Measurements from ENCODE around the gene TTLL6.
"Not testable (repeated sequence)": the region's sequence is repeated elsewhere in the genome, so short reads cannot be mapped to it uniquely, and the experiment has no call there.

TTLL6 gene

GRCh38 chr17:48816774-48817590, at the start of gene TTLL6:
Gene TTLL6, minus strand, starts transcription at chr17:48817229. Its CDS starts 157 bp downstream, at chr17:48817072.
- in situ Hi-C loops (cut with HindIII; ENCODE audit: low pct_ligation_motif_present, low pct_unique_long_range_greater_than_20kb, low sequenced_read_pairs) = no loop called here
- DNase-seq = peak; percentile 94

- DNase-seq = no peak
- in situ Hi-C loops (cut with HindIII; ENCODE audit: low pct_ligation_motif_present, low pct_unique_long_range_greater_than_20kb, low sequenced_read_pairs) = no loop called here
Measured at GRCh38 chr17:48860456-48860855, 43.4 kb upstream of the TTLL6 start.

GRCh38 chr17:48860034-48860433, 43.0 kb upstream of the TTLL6 start:
- peak; percentile 7 for DNase-seq
- in situ Hi-C loops (cut with HindIII; ENCODE audit: low pct_ligation_motif_present, low pct_unique_long_range_greater_than_20kb, low sequenced_read_pairs) = no loop called here

GRCh38 chr17:48856122-48856821, 39.2 kb upstream of the TTLL6 start:
- in situ Hi-C loops (cut with HindIII; ENCODE audit: low pct_ligation_motif_present, low pct_unique_long_range_greater_than_20kb, low sequenced_read_pairs) = no loop called here
- DNase-seq = no peak

GRCh38 chr17:48854774-48855476, 37.9 kb upstream of the TTLL6 start:
- no peak for DNase-seq
- in situ Hi-C loops (cut with HindIII; ENCODE audit: low pct_ligation_motif_present, low pct_unique_long_range_greater_than_20kb, low sequenced_read_pairs) = no loop called here

- DNase-seq = no peak
- in situ Hi-C loops (cut with HindIII; ENCODE audit: low pct_ligation_motif_present, low pct_unique_long_range_greater_than_20kb, low sequenced_read_pairs) = no loop called here
Measured at GRCh38 chr17:48850792-48851323, 33.8 kb upstream of the TTLL6 start.

- in situ Hi-C loops (cut with HindIII; ENCODE audit: low pct_ligation_motif_present, low pct_unique_long_range_greater_than_20kb, low sequenced_read_pairs) = no loop called here
- DNase-seq = no peak
Measured at GRCh38 chr17:48843187-48843900, 26.3 kb upstream of the TTLL6 start.

GRCh38 chr17:48842746-48843145, 25.7 kb upstream of the TTLL6 start:
- no peak for DNase-seq
- in situ Hi-C loops (cut with HindIII; ENCODE audit: low pct_ligation_motif_present, low pct_unique_long_range_greater_than_20kb, low sequenced_read_pairs) = no loop called here

- peak; percentile 30 for DNase-seq
- in situ Hi-C loops (cut with HindIII; ENCODE audit: low pct_ligation_motif_present, low pct_unique_long_range_greater_than_20kb, low sequenced_read_pairs) = no loop called here
Measured at GRCh38 chr17:48841395-48841831, 24.4 kb upstream of the TTLL6 start.

- in situ Hi-C loops (cut with HindIII; ENCODE audit: low pct_ligation_motif_present, low pct_unique_long_range_greater_than_20kb, low sequenced_read_pairs) = no loop called here
- DNase-seq = no peak
Measured at GRCh38 chr17:48840441-48840840, 23.4 kb upstream of the TTLL6 start.

- in situ Hi-C loops (cut with HindIII; ENCODE audit: low pct_ligation_motif_present, low pct_unique_long_range_greater_than_20kb, low sequenced_read_pairs); DNase-seq: not testable (repeated sequence)
Measured at GRCh38 chr17:48837458-48837857, 20.4 kb upstream of the TTLL6 start.

GRCh38 chr17:48835971-48836370, 18.9 kb upstream of the TTLL6 start:
- in situ Hi-C loops (cut with HindIII; ENCODE audit: low pct_ligation_motif_present, low pct_unique_long_range_greater_than_20kb, low sequenced_read_pairs) = no loop called here
- DNase-seq = no peak

GRCh38 chr17:48834973-48835372, 17.9 kb upstream of the TTLL6 start:
- in situ Hi-C loops (cut with HindIII; ENCODE audit: low pct_ligation_motif_present, low pct_unique_long_range_greater_than_20kb, low sequenced_read_pairs) = no loop called here
- no peak for DNase-seq

- DNase-seq = no peak
- in situ Hi-C loops (cut with HindIII; ENCODE audit: low pct_ligation_motif_present, low pct_unique_long_range_greater_than_20kb, low sequenced_read_pairs) = no loop called here
Measured at GRCh38 chr17:48831549-48831883, 14.5 kb upstream of the TTLL6 start.

- peak; percentile 95 for DNase-seq
- in situ Hi-C loops (cut with HindIII; ENCODE audit: low pct_ligation_motif_present, low pct_unique_long_range_greater_than_20kb, low sequenced_read_pairs) = no loop called here
Measured at GRCh38 chr17:48830840-48831548, 14.0 kb upstream of the TTLL6 start, which contains the start of gene CALCOCO2. Gene CALCOCO2, plus strand, starts transcription at chr17:48831035. Its CDS starts 10,673 bp downstream, at chr17:48841708.

- in situ Hi-C loops (cut with HindIII; ENCODE audit: low pct_ligation_motif_present, low pct_unique_long_range_greater_than_20kb, low sequenced_read_pairs) = no loop called here
Measured at GRCh38 chr17:48825446-48826381, 8.7 kb upstream of the TTLL6 start.

GRCh38 chr17:48820936-48821335, 3.9 kb upstream of the TTLL6 start:
- DNase-seq; in situ Hi-C loops (cut with HindIII; ENCODE audit: low pct_ligation_motif_present, low pct_unique_long_range_greater_than_20kb, low sequenced_read_pairs): not testable (repeated sequence)

More at GRCh38 chr17:48825446-48826381, 8.7 kb upstream of the TTLL6 start:
- DNase-seq = no peak

All from ACHN (cell line).